HG03159 (cell line): ENCODE results near the gene HAUS3.

Source experiments
- ATAC-seq: cut with Tn5 transposase; IDR thresholded peaks from one replicate; pipeline ENCODE4 v1.9.1; 2021; ENCODE audit warnings: mild to moderate bottlenecking, moderate library complexity; ENCODE audit not compliant: unreplicated experiment

The HAUS3 gene

DNA sequence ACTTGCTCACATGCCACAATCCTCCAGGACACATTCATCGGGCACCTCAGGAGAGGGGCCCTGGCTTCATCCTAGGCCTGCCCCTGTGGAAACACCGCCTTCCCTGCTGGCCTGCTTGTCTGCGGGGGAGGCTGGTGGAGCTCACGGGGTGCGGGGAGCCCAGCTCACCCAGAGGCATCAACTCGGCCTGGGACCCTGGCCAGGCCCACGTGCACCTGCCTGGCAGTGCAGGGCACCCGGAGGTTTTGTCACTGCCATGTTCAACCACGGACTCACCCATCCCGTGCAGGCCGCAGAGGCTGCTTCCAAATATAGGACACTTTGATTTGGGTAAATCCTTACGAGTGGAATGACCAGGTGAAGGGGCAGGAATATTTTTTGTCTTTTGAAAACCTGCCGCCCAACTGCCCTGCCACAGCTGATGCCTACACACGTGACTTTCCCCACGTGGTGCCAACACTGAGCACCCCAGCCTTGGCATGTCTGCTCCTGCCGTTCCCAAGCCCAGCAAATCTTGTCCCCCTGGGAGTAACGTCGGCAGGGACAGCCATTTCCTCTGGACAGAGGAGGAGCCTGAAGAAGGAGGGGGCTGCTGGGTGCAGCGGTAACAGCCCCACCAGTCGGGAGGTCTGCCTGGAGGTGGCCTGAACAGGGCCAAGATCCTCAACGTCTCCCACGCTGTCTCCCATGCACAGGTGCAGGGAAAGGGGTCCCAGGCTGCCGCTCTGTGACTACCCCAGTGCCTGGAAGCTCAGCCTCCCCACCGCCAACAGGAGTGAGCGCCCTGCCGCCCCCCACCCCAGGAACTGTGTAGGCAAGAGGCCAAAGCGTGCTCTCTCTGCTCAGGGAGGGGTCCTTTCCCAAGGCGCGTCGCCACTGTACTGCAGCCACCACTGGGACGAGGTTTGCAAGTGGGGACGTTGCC lies 11.5 kb upstream of the HAUS3 start:
- ATAC-seq = no peak

DNA sequence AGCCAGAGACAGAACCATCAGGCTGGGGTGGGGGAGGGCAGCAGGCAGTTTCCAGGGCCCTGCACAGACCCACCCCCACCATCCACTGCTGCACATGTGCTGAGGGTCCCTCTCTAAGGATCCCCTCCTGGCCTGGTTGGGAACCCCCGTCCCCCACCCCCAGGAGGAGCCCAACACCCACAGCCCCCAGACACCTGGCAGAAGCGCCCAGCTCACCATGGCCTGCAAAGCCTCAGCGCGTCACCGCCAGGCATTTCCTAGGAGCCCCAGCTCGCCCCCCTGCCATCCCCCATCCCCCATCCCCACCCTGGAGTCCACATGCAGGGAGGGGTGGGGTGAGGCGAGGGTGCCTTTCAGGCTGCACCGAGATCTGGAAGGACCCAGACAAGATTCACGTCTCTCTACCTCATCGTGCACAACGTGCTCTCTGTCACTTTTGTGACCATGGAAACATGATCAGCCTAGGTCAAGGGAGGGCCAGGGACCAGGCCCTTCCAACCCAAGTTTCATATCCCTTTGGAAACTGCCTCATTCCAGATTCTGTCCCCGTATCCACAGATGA lies 10.7 kb upstream of the HAUS3 start:
- no peak for ATAC-seq

DNA sequence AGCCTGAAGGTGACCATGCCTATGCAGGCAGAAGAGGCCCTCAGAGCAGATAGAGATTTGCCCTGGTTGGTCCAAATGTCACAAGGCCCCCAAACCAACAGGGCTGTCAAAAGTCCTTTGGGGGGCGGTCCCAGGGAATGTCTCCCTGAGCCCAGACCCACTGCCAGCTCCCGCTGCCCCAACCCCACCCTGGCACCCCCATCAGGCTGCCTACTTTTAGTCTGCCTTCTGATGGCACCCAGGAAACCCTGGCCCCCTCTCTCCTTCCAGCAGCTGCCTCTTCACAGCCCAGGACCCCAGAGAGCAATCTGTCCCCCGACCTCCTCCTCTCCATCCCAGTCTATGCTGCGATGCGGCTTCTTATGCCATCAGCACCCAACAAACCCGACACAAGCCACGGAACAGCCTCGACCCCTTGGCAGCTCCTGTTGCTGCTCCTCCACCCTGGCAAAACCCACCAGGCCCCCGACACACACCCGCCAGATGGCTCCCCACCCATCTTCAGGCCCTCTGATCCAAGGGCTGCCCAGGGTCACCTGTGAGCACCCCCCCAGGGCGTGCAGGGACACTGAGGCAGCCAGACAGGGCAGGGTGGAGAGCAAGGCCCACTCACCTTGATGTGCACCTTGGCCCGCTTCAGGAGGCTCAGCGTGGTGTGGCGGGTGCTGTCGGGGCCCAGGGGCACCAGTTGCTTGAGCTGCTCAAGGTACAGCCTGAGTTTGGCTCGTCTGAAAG lies 10.0 kb upstream of the HAUS3 start:
- no peak for ATAC-seq

DNA sequence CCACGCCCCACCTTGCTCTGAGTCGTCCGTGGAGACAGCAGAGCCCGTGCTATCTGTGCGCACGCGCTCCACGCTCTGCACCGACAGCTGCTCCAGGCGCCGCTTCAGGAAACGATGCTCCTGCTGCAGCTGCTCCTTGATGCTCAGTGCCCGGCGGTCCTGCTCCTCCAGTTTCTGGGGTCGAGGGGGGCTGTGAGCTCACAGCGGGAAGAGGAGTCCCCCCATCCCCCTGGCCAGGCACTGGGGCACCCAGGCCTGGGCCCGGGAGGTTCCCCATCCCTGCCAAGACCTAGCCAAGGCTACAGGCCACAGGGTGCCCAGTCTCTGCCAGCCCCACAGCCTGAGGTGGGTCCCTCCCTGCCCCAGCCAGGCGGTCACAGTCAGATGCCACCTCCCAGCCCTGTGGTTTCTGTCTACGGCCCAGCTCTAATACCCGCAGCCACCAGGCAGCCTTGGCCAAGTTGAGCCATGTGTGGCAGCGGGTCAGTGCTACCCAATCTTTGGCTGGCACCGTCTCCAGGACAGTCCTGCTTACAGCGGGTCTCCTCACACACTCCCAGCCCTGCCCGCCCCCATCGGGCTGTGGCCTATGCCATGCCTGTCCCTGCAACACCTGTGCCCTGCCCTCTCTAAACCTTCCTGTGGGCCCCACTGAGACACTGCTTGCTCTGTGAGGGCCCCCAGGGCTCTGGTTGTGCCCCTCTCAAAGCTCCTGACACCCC lies 9.3 kb upstream of the HAUS3 start:
- ATAC-seq = no peak

DNA sequence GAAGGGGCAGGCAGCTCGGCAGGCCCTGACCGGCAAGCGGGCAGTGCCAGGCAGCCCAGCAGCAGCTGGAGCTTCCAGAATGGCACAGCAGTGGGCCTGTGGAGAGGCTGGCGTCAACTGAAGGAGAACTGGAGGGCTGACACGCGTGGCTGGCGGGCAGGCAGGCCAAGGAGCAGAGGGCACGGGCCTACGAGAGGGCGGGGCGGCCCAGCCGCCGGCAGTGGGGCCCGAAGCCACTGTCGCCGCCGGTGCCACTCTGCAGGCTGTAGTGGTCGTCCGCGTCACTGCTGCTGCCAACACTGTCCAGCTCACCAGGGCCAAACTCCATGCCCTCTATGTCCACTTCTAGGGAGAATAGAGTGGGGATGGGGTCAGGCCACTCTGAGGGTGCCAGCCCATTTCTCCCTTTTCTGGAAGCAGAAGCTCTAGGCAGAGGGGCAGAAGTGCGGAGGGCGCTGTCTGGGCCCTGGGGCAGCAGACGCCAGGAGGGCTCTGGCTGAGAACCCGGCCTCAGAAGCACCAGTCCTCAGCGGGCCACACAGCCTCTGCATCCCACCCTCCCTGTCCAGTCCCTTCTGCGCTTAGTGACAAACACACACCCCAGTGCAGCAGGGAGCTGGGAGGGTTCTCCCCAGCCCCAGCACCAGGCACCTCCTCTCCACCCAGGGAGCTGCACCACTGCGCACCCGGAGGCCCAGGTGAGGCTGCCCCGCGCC lies 8.6 kb upstream of the HAUS3 start:
- no peak for ATAC-seq

DNA sequence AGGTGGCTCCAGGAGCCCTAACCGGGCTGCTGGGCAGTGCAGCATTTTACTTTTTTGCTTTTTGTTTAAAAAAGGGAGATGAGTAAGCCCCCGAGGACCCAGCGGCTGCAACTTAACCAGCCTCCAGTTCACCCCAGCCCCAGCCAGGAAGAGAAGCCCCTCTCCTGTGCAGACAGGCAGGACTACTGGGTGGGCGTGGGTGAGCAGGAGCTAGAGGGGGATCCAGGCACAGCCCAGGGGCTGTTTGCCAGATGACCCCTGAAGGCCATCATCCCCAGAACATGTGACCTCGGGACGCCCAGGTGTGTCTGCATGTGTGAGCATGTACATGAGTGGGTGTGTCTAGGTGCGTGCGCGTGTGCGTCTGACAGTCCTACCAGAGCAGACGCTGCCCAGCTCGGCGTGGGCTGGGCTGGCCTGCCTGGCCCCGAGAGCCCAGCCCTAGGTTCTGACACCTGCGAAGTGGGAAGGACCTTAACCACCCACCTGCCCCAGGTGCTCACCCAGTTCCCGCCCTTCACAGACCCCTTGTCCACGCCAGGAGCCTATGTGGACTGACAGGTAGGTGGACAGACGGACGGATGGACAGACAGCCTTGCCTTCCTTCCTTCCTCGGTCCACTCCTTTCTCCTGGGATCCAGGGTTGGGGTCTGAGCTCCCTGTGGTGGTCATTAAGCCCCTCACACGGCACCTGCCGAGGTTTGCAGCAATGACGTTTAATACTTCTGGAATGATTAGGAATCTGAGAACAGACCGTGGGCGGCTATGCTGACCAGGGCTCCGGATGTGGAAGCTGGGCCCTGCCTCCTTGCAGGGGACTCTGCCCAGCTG lies 7.8 kb upstream of the HAUS3 start:
- ATAC-seq = no peak

DNA sequence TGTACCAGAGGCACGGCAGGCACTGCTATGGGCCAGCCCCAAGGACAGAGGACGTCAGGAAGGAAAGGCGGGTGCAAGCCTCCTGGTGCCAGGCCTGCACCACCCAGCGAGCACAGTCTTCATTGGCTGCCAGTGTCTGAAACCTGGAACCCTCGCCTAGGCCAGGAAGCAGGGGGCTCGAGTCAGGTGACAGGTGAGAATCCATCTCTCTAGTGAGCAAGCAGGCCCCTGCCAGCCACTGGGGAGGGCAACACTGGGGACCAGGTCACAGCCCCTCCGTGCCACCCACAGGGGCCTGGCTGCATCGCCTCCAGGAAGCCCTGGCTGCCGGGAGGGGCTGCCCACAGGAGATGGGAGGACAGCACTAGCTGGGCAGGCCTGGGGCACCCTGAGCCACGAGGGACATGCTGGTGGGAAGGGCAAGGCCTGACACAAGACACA lies 6.9 kb upstream of the HAUS3 start:
- ATAC-seq = no peak

DNA sequence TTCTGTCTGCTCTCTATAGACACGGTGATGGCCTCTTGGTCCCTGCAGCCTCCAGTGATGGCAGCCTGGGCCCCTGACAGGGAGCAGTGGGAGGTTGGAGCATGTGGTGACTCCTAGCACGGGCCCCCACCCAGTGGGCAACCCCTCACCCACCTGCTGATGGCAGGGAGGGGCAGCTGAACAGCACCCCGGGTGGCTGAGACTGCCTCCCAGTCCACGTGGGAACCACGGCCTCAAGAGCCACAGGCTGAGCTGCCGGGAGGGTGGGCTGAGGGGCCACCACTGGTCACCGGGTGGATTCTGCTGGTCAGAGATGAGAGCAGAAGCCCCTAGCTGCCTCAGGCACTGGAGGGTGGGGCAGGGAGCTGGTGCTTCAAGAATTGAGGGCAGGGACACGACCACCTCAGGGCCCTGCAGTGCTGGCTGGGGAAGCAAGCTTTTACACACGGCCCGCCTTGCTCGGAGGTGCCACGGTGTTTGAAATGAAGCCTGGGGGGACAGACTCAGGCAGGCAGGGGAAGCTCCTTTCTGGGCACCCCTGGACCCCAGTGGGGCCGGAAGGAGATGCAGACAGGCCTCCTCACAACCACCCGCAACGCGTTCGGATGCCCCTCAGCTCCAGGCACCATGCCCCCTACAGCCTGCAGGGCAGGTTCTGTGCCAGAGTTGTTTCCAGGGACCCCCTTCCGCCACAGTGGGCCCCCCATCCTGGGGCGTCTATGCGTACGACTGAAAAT lies 6.3 kb upstream of the HAUS3 start:
- no peak for ATAC-seq

DNA sequence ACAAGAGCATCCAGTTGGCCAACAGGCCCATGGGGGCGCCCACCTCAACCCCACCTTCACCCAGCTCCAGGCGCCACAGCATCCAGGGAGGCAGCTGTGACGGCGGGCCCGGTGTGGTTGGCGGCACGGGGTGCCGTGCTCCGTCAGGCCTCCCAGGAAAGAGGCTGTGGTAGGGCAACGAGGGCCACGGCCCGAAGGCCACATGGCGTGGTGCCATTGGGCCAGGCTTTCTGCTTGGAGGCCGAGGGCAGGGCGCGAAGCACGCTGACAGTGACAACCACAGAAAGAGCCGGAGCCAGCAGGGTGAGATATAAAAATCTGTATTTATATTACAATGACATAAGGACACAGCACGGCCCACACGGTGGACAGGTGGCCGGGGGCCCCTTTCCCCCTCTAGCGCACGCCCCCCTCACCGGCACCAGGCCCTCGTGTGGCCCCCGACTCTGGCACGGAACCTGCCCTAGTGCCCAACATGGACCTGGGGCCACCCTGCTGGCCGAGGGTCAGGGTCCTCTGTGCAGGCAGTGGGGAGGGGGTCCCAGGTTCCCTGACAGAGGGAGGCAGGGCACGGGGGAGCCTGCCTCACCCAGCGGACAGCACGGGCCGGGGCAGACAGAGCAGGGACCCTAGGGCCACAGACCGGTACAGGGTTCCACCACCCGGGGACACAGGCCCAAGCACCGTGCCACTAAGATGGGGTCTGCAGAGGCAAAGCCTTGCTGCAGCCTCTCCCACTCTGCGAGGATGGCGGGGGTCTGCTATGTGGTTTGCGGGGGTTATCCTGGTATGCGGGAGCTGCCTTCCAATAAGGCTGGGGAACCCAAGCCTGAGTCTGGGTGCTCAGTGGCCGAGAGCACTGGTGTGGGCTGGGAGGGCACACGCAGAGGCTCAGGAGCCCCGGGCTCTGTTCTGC lies 5.5 kb upstream of the HAUS3 start:
- no peak for ATAC-seq

DNA sequence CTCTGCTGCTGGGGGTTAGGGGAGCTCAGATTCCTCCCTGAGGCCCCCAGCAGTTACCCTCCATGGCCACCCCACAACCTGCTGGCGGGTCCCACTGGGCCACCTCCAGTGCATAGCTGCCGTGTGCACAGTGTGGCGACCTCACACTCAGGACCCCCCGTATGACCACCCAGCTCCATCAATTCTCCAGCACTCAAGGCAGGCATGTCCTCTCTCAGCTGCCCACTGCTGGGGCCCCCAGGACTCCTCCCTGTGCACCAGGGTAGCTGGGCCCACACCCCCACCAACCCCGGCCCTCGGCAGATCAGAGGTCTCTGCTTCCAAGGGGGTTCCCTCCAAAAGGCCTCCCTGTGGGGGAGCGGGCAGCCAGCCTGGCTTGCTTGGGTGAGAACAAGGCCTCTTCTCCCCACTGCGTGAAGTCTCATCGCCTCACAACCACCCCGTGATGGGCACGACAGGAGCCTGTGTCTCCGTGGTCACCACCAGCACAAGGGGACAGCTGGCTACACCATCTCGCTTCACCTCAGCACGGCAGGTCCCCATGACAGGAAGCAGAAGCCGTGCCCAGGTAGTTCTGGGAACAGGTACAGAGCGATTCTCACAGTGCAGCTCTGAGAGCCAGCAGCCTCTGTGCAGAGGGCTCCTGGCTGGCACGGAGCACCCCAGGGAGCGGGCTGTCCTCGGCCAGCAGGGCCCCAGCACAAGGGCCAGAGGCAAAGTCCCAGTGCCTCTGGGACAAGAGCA lies 4.6 kb upstream of the HAUS3 start:
- ATAC-seq = no peak

DNA sequence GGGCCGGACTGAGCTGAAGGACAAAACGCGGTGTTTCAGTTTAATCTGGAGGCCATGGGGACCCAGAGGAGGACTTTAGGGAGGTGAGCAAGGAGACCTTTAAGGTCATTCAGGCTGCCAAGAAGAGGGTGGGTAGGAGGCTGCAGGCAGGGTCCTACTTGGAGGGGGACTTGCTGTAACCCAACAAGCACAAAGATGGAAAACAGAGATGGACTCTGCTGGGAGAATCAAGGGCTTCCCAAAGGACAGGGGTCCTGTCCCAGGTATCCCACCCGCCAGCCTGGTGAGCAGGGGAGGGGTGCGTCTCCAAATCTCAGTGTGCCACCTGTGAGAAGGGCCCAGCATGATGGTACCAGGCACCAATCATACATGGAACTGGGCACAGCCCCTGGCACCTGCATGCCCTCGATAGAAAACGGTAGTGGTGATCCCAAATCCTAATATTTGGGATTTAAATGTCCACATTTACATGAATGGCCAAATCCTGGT lies 3.9 kb upstream of the HAUS3 start:
- ATAC-seq = no peak

DNA sequence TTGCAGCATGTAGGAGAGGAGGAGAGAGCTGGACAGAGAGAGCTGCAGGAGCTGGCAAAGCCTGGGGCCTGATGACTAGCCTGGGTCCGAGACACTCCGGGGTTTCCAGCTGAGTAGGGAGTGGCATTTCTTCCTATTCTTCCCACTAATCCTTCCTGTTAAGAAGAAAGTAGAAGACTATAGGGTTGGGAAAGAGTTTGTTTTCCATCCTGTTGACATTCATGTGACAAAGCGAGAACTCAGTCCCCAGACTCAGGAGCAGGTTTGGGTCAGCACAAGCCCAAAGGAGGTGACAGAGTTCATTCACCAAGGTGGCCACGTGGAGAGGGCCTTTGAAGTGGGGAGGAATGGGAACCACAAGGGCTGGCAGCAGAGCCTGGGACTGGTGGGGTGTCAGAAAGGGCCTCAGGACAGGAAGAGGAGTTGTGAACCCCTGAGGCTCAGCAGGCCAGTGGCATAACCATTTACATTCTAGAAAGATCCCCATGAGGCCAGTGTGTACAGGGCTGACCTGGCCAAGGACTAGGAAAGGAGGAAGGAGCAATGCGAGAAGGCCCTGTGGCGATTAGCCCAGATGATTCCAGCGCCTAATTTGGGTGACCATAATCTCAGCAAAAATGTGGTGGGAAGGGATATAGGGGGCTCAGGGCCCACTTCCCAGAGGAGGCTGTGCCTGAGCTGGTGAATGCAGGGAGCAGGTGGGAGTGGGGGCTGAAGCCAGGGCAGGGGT lies 3.3 kb upstream of the HAUS3 start:
- ATAC-seq = no peak

DNA sequence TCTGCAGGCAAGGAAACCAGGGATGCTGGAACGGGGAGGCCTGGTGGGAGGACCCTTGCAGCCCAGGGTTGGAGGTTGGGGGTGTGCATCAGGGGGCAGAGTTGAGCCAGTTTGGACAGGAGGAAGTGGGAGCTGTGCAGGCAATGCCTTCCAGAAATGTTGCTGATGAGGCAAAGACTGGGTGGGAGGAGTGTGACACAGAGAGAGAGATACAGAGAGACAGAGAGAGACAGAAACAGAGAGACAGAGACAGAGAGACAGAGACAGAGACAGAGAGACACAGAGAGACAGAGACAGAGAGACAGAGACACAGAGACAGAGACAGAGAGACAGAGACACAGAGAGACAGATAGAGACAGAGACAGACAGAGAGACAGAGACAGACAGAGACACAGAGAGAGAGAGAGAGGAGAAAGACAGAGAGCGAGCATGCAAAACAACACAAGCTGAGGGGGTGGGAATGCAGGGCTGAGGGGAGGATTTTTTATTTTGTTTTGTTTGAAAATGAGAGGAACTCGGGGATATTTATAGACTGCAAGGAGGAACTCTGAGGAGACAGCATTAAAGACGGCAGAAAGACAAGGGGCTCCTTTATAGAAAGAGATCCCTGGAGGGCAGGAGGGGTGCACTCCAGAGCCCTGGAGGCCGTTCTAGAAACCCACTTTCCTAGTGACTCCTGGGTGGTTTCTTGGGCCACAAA lies 1.9 kb upstream of the HAUS3 start:
- no peak for ATAC-seq

DNA sequence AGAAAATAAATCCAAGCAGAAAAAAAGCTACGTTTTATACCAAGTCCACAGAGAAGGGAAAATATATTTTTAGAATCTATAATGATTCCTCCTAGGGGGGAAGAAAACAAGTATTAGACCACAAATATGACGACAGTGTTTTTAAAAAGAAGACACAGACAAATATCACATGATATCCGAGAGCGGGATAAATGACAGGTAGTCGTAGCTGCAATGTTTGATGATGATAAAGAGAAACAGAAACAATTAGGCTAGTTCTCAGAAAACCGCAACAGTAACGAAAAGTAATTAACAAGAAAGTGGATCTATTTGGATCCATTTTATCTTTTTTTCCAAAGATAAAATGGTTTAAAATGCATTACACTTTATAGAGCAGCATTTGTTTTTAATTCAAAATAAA lies 918 bp downstream of the HAUS3 start:
- ATAC-seq = no peak

DNA sequence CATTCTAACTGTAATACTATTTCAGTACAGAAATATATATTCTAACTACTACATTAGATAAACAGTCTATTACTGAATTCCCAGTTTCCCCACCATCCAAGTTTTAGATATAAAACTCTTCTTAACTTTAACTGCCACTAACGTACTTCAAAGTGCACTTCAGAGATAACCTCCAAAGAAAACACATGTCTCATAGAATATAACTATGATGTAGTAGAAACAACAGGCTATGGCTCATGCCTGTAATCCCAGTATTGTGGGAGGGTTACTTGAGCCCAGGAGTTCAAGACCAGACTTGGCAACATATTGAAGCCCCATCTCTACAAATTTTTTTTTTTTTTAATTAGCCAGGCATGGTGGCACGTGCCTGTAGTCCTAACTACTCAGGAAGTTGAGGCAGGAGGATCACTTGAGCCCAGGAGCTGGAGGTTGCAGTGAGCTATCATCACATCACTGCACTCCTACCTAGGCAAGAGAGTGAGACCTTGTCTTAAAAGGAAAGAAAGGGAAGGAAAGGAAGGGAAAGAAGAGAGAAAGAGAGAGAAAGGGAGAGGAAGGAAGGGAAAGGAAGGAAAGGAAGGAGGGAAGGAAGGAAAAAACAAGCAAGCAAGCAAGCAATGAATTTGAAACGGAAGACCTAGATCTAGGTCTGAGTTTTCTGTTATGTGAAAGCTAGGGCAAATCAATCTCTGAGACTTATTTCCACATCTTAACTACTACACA lies 4.8 kb downstream of the HAUS3 start:
- no peak for ATAC-seq
